HEK293 (cell line): ENCODE results near the gene SYNC.

Experiments used
- FEZF1 ChIP-seq: fragments of 450-650 bp; formaldehyde crosslinking; IDR thresholded peaks from 2 replicates; pipeline ENCODE4 v1.5.1; 2016; ENCODE audit warnings: missing biosample characterization, missing genetic modification characterization
- GLI2 ChIP-seq: fragments of 450-650 bp; formaldehyde crosslinking; IDR thresholded peaks from 2 replicates; pipeline ENCODE4; 2017; ENCODE audit warnings: missing biosample characterization, missing genetic modification characterization, low read depth, borderline replicate concordance
- KLF9 ChIP-seq: fragments of 450-650 bp; formaldehyde crosslinking; IDR thresholded peaks from 2 replicates; pipeline ENCODE4 v1.5.1; 2016; ENCODE audit warnings: missing biosample characterization, missing genetic modification characterization, low read depth
- PATZ1 ChIP-seq: fragments of 450-650 bp; formaldehyde crosslinking; IDR thresholded peaks from 2 replicates; pipeline ENCODE4 v1.5.1; 2016; ENCODE audit warnings: missing biosample characterization, missing genetic modification characterization
- PRDM1 ChIP-seq: fragments of 450-650 bp; formaldehyde crosslinking; IDR thresholded peaks from 2 replicates; pipeline ENCODE4; 2016; ENCODE audit warnings: missing biosample characterization, missing genetic modification characterization
- PRDM2 ChIP-seq: fragments of 450-650 bp; formaldehyde crosslinking; IDR thresholded peaks from 2 replicates; pipeline ENCODE4 v1.5.1; 2016; ENCODE audit warnings: missing biosample characterization, missing genetic modification characterization, borderline replicate concordance
- TSHZ1 ChIP-seq: fragments of 450-650 bp; formaldehyde crosslinking; IDR thresholded peaks from 2 replicates; pipeline ENCODE4 v1.5.1; 2016; ENCODE audit warnings: missing biosample characterization, missing genetic modification characterization, borderline replicate concordance
- ZBTB1 ChIP-seq: fragments of 450-650 bp; formaldehyde crosslinking; IDR thresholded peaks from 2 replicates; pipeline ENCODE4 v1.5.1; 2016; ENCODE audit warnings: missing biosample characterization, missing genetic modification characterization
- ZNF202 ChIP-seq: fragments of 450-650 bp; formaldehyde crosslinking; IDR thresholded peaks from 2 replicates; pipeline ENCODE4 v1.5.1; 2016; ENCODE audit warnings: missing biosample characterization, missing genetic modification characterization, borderline replicate concordance
- ZNF24 ChIP-seq: fragments of 450-650 bp; formaldehyde crosslinking; IDR thresholded peaks from 2 replicates; pipeline ENCODE4 v1.5.1; 2016; ENCODE audit warnings: missing biosample characterization, missing genetic modification characterization
- ZNF248 ChIP-seq: fragments of 450-650 bp; formaldehyde crosslinking; IDR thresholded peaks from 2 replicates; pipeline ENCODE4 v1.5.1; 2017; ENCODE audit warnings: missing biosample characterization, missing genetic modification characterization
- ZNF394 ChIP-seq: fragments of 450-650 bp; formaldehyde crosslinking; IDR thresholded peaks from 2 replicates; pipeline ENCODE4 v1.5.1; 2016; ENCODE audit warnings: missing biosample characterization, missing genetic modification characterization, mild to moderate bottlenecking, moderate library complexity, borderline replicate concordance
- ZNF398 ChIP-seq: fragments of 450-650 bp; formaldehyde crosslinking; IDR thresholded peaks from 2 replicates; pipeline ENCODE4 v1.5.1; 2017; ENCODE audit warnings: missing biosample characterization, missing genetic modification characterization
- ZNF555 ChIP-seq: fragments of 450-650 bp; formaldehyde crosslinking; conservative IDR thresholded peaks from 2 replicates; pipeline ENCODE4 v1.5.1; 2017; ENCODE audit warnings: missing biosample characterization, mild to moderate bottlenecking, missing genetic modification characterization, inconsistent platforms
- ZNF658 ChIP-seq: fragments of 450-650 bp; formaldehyde crosslinking; IDR thresholded peaks from 2 replicates; pipeline ENCODE4; 2016; ENCODE audit warnings: missing biosample characterization, missing genetic modification characterization
- ZNF707 ChIP-seq: fragments of 450-650 bp; formaldehyde crosslinking; IDR thresholded peaks from 2 replicates; pipeline ENCODE4 v1.5.1; 2016; ENCODE audit warnings: missing biosample characterization, missing genetic modification characterization
- ZNF830 ChIP-seq: fragments of 450-650 bp; IDR thresholded peaks from 2 replicates; pipeline ENCODE4 v1.5.0; 2018; ENCODE audit warnings: missing biosample characterization, missing genetic modification characterization, low read depth, mild to moderate bottlenecking, moderate library complexity
- TF ChIP-seq, protein P1 (sequence below): fragments of 450-650 bp; formaldehyde crosslinking; IDR thresholded peaks from 2 replicates; pipeline ENCODE4 v1.5.1; 2017; ENCODE audit warnings: missing biosample characterization, missing genetic modification characterization
- TF ChIP-seq, protein P2 (sequence below): fragments of 450-650 bp; formaldehyde crosslinking; IDR thresholded peaks from 2 replicates; pipeline ENCODE4 v1.5.1; 2017; ENCODE audit warnings: missing biosample characterization, missing genetic modification characterization
- TF ChIP-seq, protein P3 (sequence below): fragments of 450-650 bp; formaldehyde crosslinking; optimal IDR thresholded peaks from 2 replicates; pipeline ENCODE3; 2016; ENCODE audit warnings: missing biosample characterization, mild to moderate bottlenecking, missing genetic modification characterization

Gene SYNC

GRCh38 chr1:32703479-32704291 is 1.1 kb upstream of the SYNC start (continued):
- TF ChIP-seq FEZF1 (tag by site-specific recombination): no peak
- no peak for TF ChIP-seq KLF9 (tag by site-specific recombination)
- peak; percentile 78 for TF ChIP-seq ZNF398
- TF ChIP-seq ZNF202 (tag by site-specific recombination): no peak
- no peak for TF ChIP-seq GLI2 (tag by site-specific recombination)
- TF ChIP-seq, protein P1, sequence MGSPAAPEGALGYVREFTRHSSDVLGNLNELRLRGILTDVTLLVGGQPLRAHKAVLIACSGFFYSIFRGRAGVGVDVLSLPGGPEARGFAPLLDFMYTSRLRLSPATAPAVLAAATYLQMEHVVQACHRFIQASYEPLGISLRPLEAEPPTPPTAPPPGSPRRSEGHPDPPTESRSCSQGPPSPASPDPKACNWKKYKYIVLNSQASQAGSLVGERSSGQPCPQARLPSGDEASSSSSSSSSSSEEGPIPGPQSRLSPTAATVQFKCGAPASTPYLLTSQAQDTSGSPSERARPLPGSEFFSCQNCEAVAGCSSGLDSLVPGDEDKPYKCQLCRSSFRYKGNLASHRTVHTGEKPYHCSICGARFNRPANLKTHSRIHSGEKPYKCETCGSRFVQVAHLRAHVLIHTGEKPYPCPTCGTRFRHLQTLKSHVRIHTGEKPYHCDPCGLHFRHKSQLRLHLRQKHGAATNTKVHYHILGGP (tag by site-specific recombination): no peak
- peak; percentile 40; the same call in 1 of the 2 replicates for TF ChIP-seq PATZ1
- no peak for TF ChIP-seq ZNF24
- TF ChIP-seq ZNF248 (tag by site-specific recombination): no peak
- no peak for TF ChIP-seq TSHZ1 (tag by site-specific recombination)
- no peak for TF ChIP-seq ZNF555 (tag by site-specific recombination)
- no peak for TF ChIP-seq ZNF707
- TF ChIP-seq PRDM2: no peak
- TF ChIP-seq, protein P2, sequence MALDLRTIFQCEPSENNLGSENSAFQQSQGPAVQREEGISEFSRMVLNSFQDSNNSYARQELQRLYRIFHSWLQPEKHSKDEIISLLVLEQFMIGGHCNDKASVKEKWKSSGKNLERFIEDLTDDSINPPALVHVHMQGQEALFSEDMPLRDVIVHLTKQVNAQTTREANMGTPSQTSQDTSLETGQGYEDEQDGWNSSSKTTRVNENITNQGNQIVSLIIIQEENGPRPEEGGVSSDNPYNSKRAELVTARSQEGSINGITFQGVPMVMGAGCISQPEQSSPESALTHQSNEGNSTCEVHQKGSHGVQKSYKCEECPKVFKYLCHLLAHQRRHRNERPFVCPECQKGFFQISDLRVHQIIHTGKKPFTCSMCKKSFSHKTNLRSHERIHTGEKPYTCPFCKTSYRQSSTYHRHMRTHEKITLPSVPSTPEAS: no peak
- no peak for TF ChIP-seq ZNF658
- TF ChIP-seq PRDM1: no peak
- TF ChIP-seq ZNF830 (tag by site-specific recombination): no peak
- no peak for TF ChIP-seq ZNF394 (tag by site-specific recombination)
- TF ChIP-seq, protein P3, sequence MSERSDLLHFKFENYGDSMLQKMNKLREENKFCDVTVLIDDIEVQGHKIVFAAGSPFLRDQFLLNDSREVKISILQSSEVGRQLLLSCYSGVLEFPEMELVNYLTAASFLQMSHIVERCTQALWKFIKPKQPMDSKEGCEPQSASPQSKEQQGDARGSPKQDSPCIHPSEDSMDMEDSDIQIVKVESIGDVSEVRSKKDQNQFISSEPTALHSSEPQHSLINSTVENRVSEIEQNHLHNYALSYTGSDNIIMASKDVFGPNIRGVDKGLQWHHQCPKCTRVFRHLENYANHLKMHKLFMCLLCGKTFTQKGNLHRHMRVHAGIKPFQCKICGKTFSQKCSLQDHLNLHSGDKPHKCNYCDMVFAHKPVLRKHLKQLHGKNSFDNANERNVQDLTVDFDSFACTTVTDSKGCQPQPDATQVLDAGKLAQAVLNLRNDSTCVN (tag by site-specific recombination): no peak
- TF ChIP-seq ZBTB1 (tag by site-specific recombination): no peak
